GM13976 (cell line): ENCODE data around the gene HPS6.

Experiments used
- DNase-seq: peaks from one replicate; pipeline ENCODE4 v3.0.0; 2012; ENCODE audit warnings: low spot score
- in situ Hi-C: fragments of 300-500 bp; cut with MboI; formaldehyde crosslinking; loops from one replicate; pipeline ENCODE4 v1.12.0; 2022; ENCODE audit warnings: low sequenced_read_pairs, mixed read lengths, inconsistent platforms; ENCODE audit not compliant: unreplicated experiment
- TF ChIP-seq, protein P1 (sequence below): IDR thresholded peaks from 2 replicates; pipeline ENCODE4 v1.5.1; 2012; ENCODE audit warnings: borderline replicate concordance, mild to moderate bottlenecking; ENCODE audit not compliant: insufficient read depth; ENCODE audit errors: extremely low read depth, missing control alignments, control extremely low read depth

Gene HPS6

DNA sequence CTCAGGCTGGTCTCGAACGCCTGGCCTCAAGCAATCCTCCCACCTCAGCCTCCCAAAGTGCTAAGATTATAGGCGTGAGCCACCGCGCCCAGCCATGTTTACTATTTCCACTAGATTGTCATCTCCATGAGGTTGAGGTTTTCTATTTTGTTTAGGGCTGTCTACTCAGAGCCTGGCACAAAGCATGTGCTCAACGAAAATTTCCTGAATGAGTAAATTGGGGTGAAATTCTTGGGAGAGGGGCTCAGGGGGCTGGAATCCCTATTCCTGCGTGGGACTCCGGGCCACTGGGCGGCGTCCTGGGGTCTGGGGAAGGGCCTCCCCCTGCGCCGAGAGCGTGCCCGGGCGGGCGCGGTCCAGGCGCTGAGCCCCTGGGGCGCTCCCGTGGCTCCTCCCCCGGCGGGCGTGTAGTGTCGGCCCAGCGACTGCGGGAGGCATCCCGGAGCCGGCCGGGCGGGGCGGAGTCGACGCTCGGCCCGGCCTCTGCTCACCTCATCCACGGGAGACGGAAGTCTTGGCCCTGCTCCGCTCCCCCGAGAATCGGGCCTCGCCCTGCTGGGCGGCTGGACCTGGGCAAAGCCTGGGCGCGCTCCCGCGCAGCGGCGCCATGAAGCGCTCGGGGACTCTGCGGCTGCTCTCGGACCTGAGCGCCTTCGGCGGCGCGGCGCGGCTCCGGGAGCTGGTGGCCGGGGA, at the start of gene HPS6:
TSS of gene HPS6 (plus strand) at position 482 of the 693 bp plus-strand sequence. CDS start at position 608, 126 bp downstream.
- TF ChIP-seq, protein P1, sequence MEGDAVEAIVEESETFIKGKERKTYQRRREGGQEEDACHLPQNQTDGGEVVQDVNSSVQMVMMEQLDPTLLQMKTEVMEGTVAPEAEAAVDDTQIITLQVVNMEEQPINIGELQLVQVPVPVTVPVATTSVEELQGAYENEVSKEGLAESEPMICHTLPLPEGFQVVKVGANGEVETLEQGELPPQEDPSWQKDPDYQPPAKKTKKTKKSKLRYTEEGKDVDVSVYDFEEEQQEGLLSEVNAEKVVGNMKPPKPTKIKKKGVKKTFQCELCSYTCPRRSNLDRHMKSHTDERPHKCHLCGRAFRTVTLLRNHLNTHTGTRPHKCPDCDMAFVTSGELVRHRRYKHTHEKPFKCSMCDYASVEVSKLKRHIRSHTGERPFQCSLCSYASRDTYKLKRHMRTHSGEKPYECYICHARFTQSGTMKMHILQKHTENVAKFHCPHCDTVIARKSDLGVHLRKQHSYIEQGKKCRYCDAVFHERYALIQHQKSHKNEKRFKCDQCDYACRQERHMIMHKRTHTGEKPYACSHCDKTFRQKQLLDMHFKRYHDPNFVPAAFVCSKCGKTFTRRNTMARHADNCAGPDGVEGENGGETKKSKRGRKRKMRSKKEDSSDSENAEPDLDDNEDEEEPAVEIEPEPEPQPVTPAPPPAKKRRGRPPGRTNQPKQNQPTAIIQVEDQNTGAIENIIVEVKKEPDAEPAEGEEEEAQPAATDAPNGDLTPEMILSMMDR, result no peak
- in situ Hi-C loops, result no loop called here
- DNase-seq, result peak; percentile 99

DNA sequence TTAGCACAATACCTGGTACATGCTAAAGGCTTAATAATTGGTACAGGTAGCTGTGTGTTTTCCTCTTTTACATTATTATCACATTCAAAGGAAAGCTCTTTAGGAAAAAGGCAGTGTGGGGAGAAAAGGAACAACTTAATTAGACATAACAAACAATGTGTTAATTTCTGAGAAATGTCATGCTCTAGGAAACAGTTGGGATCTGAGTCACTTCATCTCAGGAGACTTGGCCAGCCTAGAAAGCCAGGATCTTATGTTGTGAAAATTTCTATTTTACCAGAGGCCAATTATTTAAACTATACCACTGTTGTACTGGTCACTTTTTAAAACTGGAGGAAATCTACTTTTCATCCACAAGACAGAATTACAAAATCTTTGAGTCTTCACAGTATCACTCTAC, 48.7 kb upstream of the HPS6 start:
- in situ Hi-C loops, result no loop called here
- no peak for DNase-seq

DNA sequence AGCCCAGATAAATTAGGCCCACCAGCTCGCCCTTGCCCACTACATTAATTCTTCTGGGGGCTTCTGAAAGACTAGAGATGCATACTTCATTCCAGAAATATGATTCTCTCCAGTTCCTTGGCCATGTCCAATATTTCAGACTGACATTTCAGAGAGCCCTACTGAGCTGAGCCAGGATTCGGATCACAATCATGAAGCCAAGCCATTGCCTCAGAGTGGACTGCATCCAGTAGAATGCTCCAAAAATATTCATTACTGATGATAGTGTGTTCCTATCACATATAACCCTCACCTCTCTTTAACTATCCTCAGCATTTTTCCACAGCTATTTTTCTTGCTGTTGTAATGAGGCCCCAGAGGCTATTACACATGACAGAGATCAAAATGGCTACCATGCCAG, 47.9 kb upstream of the HPS6 start:
- DNase-seq, result no peak
- in situ Hi-C loops, result no loop called here
- TF ChIP-seq, protein P1, result no peak

More for the DNA sequence above, 48.7 kb upstream of the HPS6 start:
- TF ChIP-seq, protein P1, result no peak

DNA sequence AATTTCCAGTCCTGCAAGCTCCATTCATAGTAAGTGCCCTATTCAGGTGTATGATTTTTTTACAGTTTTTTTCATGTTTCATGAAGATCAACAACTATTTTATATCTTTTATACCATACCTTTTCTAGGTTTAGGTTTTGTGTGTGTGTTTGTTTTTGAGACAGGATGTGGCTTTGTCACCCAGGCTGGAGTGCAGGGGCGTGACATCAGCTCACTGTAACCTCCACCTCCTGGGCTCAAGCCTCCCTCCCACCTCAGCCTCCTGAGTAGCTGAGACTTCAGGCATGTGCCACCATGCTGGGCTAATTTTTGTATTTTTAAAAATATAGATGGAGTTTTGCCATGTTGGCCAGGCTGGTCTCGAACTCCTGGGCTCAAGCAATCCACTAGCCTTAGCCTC, 44.2 kb upstream of the HPS6 start:
- in situ Hi-C loops, result no loop called here
- TF ChIP-seq, protein P1, result no peak
- DNase-seq, result no peak

DNA sequence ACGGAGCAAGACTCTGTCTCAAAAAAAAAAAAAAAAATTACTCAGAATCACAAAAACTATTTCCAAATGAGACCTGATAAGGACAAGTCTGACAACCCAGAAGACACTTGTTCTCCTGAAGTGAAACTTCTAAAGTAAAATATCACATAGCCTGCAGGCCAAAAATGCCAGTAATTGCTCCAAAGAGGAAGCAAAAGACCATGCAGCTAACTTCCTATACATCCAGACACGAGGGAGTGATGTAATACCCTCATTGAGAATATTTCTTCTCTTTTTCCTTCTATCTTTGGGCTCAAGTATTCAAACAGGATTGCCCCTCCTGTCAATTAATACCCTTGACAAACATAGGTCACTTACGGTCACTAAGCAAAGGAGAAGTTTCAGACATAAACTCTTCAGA, 40.4 kb upstream of the HPS6 start:
- TF ChIP-seq, protein P1, result no peak
- in situ Hi-C loops, result no loop called here
- DNase-seq, result no peak

DNA sequence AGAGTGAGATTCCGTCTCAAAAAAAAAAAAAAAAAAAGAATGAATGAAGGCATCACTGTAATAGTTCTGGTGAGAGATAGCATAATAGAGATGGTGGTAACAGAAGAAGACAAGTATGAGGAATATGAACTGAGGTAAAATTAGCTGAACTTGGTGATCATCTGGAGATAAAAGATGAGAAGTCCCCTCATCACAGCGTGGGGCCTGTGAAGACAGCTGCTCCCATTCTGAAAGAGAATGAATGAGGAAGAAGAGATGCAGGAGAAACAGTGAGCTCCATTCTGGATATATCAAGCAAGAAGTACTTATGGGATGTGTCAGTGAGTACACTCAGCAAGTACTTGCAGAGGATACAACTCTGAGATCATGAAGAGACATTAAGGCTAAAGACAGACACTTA, 37.9 kb upstream of the HPS6 start:
- in situ Hi-C loops, result no loop called here

More for the DNA sequence above, 37.9 kb upstream of the HPS6 start:
- DNase-seq, result no peak
- TF ChIP-seq, protein P1, result no peak
